GM12878 (cell line): ENCODE measurements around the gene FOXI3. TPM values are rescaled to one million over a fixed set of nuclear protein-coding genes. Genes with fewer than 3 reads are reported as not detected.
A peak's percentile ranks its signal among the peaks of the same experiment; 100 is the strongest.

ENCODE experiments used
- ATAC-seq: fragments of 200-7000 bp; cut with Tn5 transposase; 3 replicates; pipeline ENCODE4 v1.9.1; 2020; ENCODE audit warnings: mild to moderate bottlenecking, moderate library complexity
- BruUV-seq: library from RNA; stranded (reverse); fragments of 400-500 nt; replicated peaks from 2 replicates; lab custom pipeline; 2021; lab: Mats Ljungman, UMichigan
- CTCF ChIA-PET: fragments of 300-600 bp; sonication (Branson Sonifier 250); formaldehyde crosslinking; extraction: SDS; loops from one replicate; lab custom pipeline; 2021; ENCODE audit warnings: inconsistent platforms; lab: Yijun Ruan, JAX
- POLR2A ChIA-PET: fragments of 350-600 bp; formaldehyde crosslinking; extraction: SDS; loops from one replicate; lab custom pipeline; 2021; ENCODE audit warnings: inconsistent platforms; lab: Charles Lee
- RAD21 ChIA-PET: fragments of 300-600 bp; sonication (Branson Sonifier 250); formaldehyde crosslinking; loops from one replicate; lab custom pipeline; 2023; ENCODE audit warnings: antibody characterized with exemption; ENCODE audit not compliant: unreplicated experiment; lab: Charles Lee
- SMC1A ChIA-PET: fragments of 300-600 bp; sonication (Branson Sonifier 250); formaldehyde crosslinking; loops from one replicate; lab custom pipeline; 2023; ENCODE audit not compliant: unreplicated experiment, uncharacterized antibody; lab: Charles Lee
- DNase-seq: peaks from one replicate; pipeline ENCODE4 v3.0.0-alpha.2; 2011; ENCODE audit warnings: low read depth, low spot score
- FAIRE-seq: peaks from 3 replicates; lab custom pipeline; 2011; peaks lifted over from hg19 to GRCh38; lab: Jason Lieb, UNC
- H2AFZ ChIP-seq: 2 replicates; pipeline ENCODE4 v1.6.0; 2011; ENCODE audit warnings: low read depth, low read length, control low read depth; ENCODE audit not compliant: control insufficient read depth
- H3K27ac ChIP-seq: 2 replicates; pipeline ENCODE4 v1.5.1; 2011; ENCODE audit warnings: control low read depth; ENCODE audit not compliant: control insufficient read depth, insufficient read depth
- H3K27me3 ChIP-seq, 2 experiments: replicated peaks in 1 of 2; 2 replicates each; pipeline versions ENCODE4 v1.6.0 to v1.6.1; 2011; ENCODE audit warnings: low read length in 1 of 2; ENCODE audit not compliant: control insufficient read depth in 2 of 2, insufficient read depth in 2 of 2
- H3K36me3 ChIP-seq, 2 experiments: 2 replicates each; pipeline ENCODE4 v1.5.1; 2011; ENCODE audit warnings: low read length in 1 of 2; ENCODE audit not compliant: control insufficient read depth in 2 of 2, insufficient read depth in 2 of 2
- H3K4me1 ChIP-seq: 2 replicates; pipeline ENCODE4 v1.6.1; 2011; ENCODE audit warnings: mild to moderate bottlenecking, low read length, moderate library complexity, mixed read lengths; ENCODE audit not compliant: control insufficient read depth, insufficient read depth
- H3K4me2 ChIP-seq: 2 replicates; pipeline ENCODE4 v1.6.0; 2011; ENCODE audit warnings: control low read depth; ENCODE audit not compliant: control insufficient read depth, insufficient read depth
- H3K4me3 ChIP-seq: fragments of 200-600 bp; sonication (generic); 2 replicates; pipeline ENCODE4 v1.5.1; 2016
- H3K79me2 ChIP-seq: 2 replicates; pipeline ENCODE4 v1.6.0; 2011; ENCODE audit warnings: low read length; ENCODE audit not compliant: control insufficient read depth, insufficient read depth
- H3K9ac ChIP-seq: 2 replicates; pipeline ENCODE4 v1.8.0; 2011; ENCODE audit warnings: low read length, control low read depth, mixed read lengths; ENCODE audit not compliant: control insufficient read depth, insufficient read depth
- H3K9me3 ChIP-seq: replicated peaks from 3 replicates; pipeline ENCODE4 v1.5.1; 2011; ENCODE audit warnings: mild to moderate bottlenecking, low read length; ENCODE audit not compliant: control insufficient read depth, insufficient read depth
- H4K20me1 ChIP-seq: 2 replicates; pipeline ENCODE4 v1.6.0; 2011; ENCODE audit not compliant: control insufficient read depth, insufficient read depth
- ATF7 ChIP-seq: fragments of 450-650 bp; IDR thresholded peaks from 2 replicates; pipeline ENCODE4 v1.6.1; 2016; ENCODE audit warnings: low read depth, mild to moderate bottlenecking
- MYC ChIP-seq: IDR thresholded peaks from 2 replicates; pipeline ENCODE4 v1.6.1; 2011; ENCODE audit warnings: mild to moderate bottlenecking, low read length, moderate library complexity, inconsistent platforms; ENCODE audit not compliant: insufficient read depth, insufficient replicate concordance, insufficient read length, severe bottlenecking
- RAD51 ChIP-seq: fragments of 450-650 bp; IDR thresholded peaks from 2 replicates; pipeline ENCODE4 v1.6.1; 2016; ENCODE audit warnings: moderate library complexity, mild to moderate bottlenecking, inconsistent platforms
- STAT3 ChIP-seq: IDR thresholded peaks from 2 replicates; pipeline ENCODE4 v1.6.1; 2011; ENCODE audit warnings: low read depth, low read length, improper control_type of control experiment
- WGBS: methylation state at CpG from one replicate; pipeline ENCODE4 v1.1.6; 2016; ENCODE audit warnings: low lambda C conversion rate; ENCODE audit not compliant: insufficient replicate concordance, insufficient coverage; ENCODE audit errors: missing lambda C conversion rate; 5-methylcytosine and 5-hydroxymethylcytosine counted together
- in situ Hi-C: fragments of 300-500 bp; cut with MboI; formaldehyde crosslinking; loops from 9 replicates; pipeline ENCODE4 v1.14.3; 2018; ENCODE audit warnings: mixed read lengths
- intact Hi-C: fragments of 100-400 bp; cut with micrococcal nuclease; formaldehyde crosslinking; loops from one replicate; pipeline ENCODE4 v1.14.2; 2022; ENCODE audit not compliant: unreplicated experiment
- polyA plus RNA-seq, 11 experiments: library from polyadenylated mRNA; depleted of rRNA in 4 of 11; unstranded in 6 of 11; stranded (reverse) in 5 of 11; fragments of >200 nt; fragmentation: Nextera tagmentation in 4 of 11; fragmentation: Illumina TruSeq in 1 of 11; extraction: Ambion mirVana in 4 of 11; extraction: Trizol in 1 of 11; gene quantifications; 1 replicate in 1 of 11; 2 replicates in 10 of 11; pipeline versions ENCODE4 v1.2.1 to v1.2.3, GENCODE V29; 2011 to 2016; ENCODE audit warnings: inconsistent platforms in 2 of 11, missing spikeins in 2 of 11, low read depth in 1 of 11
- total RNA-seq, 4 experiments: library from RNA; depleted of rRNA in 3 of 4; stranded (reverse); fragments of >200 nt in 3 of 4; fragmentation: Illumina TruSeq in 1 of 4; extraction: Trizol in 1 of 4; gene quantifications; 2 replicates each; pipeline versions ENCODE4 v1.2.1 to v1.2.3, GENCODE V29; 2013 to 2021
- TF ChIP-seq, protein P1 (sequence below), 3 experiments: IDR thresholded peaks in 2 of 3; conservative IDR thresholded peaks in 1 of 3; 2 replicates each; pipeline ENCODE4 v1.5.1; 2011; ENCODE audit warnings: low read depth in 3 of 3, low read length in 3 of 3, mild to moderate bottlenecking in 3 of 3, control low read depth in 2 of 3, moderate library complexity in 2 of 3, inconsistent platforms in 1 of 3, mixed read lengths in 1 of 3; ENCODE audit not compliant: control insufficient read depth in 2 of 3, insufficient read depth in 1 of 3; ENCODE audit errors: extremely low read depth in 1 of 3
- TF ChIP-seq, protein P2 (sequence below): IDR thresholded peaks from 2 replicates; pipeline ENCODE4 v1.6.1; 2011; ENCODE audit warnings: borderline replicate concordance, low read depth, mild to moderate bottlenecking, moderate library complexity, mixed read lengths, low read length; ENCODE audit not compliant: insufficient read depth; ENCODE audit errors: extremely low read length

The FOXI3 gene
- total and polyA plus RNA-seq, 10 of the 15 experiments (the other 5 are each of a cell fraction or from before 2014, with no cell fraction given): not detected

DNA sequence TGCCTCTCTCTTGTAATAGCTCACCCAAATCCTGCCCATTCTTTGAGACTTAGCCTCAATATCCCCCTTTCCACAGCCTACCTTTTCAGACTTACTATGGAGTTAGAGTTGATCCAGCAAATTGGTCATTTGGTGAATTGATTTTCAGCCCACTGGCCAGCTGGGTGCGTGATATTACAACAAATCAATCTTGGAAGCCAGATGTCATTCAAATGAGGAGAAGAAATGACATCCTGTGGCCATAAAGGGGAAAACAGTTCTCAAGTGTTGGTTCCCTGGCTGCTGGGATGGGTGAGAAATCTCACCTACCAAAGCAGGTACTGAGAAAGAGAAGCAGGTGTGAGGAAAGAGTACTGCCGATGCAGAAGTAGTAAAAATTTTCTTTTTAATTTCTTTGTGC is 36.7 kb upstream of the FOXI3 start (continued):
- TF ChIP-seq, protein P1, sequence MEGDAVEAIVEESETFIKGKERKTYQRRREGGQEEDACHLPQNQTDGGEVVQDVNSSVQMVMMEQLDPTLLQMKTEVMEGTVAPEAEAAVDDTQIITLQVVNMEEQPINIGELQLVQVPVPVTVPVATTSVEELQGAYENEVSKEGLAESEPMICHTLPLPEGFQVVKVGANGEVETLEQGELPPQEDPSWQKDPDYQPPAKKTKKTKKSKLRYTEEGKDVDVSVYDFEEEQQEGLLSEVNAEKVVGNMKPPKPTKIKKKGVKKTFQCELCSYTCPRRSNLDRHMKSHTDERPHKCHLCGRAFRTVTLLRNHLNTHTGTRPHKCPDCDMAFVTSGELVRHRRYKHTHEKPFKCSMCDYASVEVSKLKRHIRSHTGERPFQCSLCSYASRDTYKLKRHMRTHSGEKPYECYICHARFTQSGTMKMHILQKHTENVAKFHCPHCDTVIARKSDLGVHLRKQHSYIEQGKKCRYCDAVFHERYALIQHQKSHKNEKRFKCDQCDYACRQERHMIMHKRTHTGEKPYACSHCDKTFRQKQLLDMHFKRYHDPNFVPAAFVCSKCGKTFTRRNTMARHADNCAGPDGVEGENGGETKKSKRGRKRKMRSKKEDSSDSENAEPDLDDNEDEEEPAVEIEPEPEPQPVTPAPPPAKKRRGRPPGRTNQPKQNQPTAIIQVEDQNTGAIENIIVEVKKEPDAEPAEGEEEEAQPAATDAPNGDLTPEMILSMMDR (IDR thresholded peaks at IDR 0.05 in 2 of 3, conservative IDR thresholded peaks at IDR 0.05 in 1 of 3; ENCODE audit: control insufficient read depth in 2 of 3, extremely low read depth in 1 of 3, insufficient read depth in 1 of 3, low read depth in 3 of 3, low read length in 3 of 3): peak in 1 of 3 experiments; percentile 22; a peak in 2 of 6 replicates
- TF ChIP-seq, protein P2, sequence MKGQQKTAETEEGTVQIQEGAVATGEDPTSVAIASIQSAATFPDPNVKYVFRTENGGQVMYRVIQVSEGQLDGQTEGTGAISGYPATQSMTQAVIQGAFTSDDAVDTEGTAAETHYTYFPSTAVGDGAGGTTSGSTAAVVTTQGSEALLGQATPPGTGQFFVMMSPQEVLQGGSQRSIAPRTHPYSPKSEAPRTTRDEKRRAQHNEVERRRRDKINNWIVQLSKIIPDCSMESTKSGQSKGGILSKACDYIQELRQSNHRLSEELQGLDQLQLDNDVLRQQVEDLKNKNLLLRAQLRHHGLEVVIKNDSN: no peak

DNA sequence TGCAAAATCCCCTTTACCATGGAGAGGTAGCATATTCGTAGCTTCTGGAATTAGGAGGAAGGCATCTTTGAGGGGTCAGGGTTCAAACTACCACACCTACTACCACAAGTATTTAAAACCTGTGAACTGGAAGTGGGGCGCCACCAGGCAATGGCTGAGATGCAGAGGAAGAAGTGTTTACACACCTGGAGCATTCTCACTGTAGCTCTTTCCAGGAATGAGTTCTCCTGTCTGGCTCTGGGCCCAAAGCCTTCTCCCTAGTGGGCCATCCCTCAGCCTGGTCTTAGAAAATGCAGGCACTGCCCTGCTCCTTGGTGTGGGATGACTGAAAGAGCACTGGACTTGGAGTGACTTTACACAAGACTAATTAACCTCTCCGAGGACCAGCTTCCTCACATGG is 30.7 kb upstream of the FOXI3 start:
- POLR2A ChIA-PET: no interaction called here
- CTCF ChIA-PET: no interaction called here

More for the DNA sequence above, 30.7 kb upstream of the FOXI3 start:
- TF ChIP-seq RAD51 (no peak), ATF7 (no peak), MYC (no peak), STAT3 (no peak)
- H3K36me3 ChIP-seq: no peaks in the 10 kb centered on the region
- H3K4me3 ChIP-seq: no peak overlapping the region
- no peak for FAIRE-seq
- BruUV-seq: no TSS peak
- no peaks in the 10 kb centered on the region for H3K4me1 ChIP-seq
- in situ Hi-C loops: no loop called here
- DNase-seq: no peak
- no peak for ATAC-seq
- 15% methylated on average over 3 of the region's 3 CpGs for WGBS
- no peak overlapping the region for H2AFZ ChIP-seq
- H3K79me2 ChIP-seq: no peaks in the 10 kb centered on the region
- H3K9me3 ChIP-seq: no peaks in the 10 kb centered on the region
- H3K27me3 ChIP-seq: no peaks in the 10 kb centered on the region; a peak in 2 of 4 replicates
- no peak overlapping the region for H3K4me2 ChIP-seq
- intact Hi-C loops: no loop called here
- H4K20me1 ChIP-seq: no peaks in the 10 kb centered on the region
- RAD21 ChIA-PET: no interaction called here
- SMC1A ChIA-PET: no interaction called here
- H3K27ac ChIP-seq: no peak overlapping the region
- no peak overlapping the region for H3K9ac ChIP-seq
